HG03064 (cell line): ENCODE results near the gene SFRP5.

Source experiments
- ATAC-seq: cut with Tn5 transposase; IDR thresholded peaks from one replicate; pipeline ENCODE4 v1.9.1; 2021; ENCODE audit warnings: low read depth; ENCODE audit not compliant: unreplicated experiment

SFRP5 gene

DNA sequence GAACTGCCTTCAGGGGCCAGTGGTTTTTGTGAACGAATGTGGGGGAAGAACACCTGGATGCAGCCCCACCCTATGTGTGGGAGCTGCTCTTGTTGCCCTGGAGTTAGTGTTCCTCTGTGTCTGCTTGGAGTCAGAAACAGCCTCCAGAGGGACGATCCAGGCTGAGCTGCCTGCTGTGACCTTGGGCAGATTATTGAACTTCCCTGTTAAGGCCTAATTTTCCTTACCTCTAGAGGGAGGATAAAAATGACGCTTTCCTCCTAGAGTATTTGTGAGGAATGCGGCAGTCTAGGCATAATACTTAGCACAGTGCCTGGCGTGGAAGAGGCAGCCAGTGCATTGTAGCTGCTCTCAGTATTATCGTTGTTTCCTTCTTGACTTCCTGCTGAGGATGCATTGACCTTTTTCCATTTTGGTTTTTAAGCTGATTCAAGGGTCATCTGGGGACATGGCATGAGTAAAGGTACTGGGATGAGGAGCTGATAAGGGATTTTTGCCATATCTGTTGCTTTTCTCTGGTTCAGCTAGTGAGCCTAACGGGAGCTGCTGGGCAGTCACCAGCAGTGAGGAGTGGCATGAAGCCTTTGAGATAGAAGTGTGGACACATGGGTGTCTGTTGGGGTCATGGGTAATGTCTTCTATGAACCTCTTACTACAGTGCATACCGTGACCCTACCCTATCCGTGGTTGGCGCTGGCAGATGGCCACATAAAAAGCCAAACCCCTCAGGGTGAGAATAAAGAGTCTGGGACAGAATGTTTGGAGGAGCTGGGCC, 28.4 kb downstream of the SFRP5 start:
- ATAC-seq, result no peak

DNA sequence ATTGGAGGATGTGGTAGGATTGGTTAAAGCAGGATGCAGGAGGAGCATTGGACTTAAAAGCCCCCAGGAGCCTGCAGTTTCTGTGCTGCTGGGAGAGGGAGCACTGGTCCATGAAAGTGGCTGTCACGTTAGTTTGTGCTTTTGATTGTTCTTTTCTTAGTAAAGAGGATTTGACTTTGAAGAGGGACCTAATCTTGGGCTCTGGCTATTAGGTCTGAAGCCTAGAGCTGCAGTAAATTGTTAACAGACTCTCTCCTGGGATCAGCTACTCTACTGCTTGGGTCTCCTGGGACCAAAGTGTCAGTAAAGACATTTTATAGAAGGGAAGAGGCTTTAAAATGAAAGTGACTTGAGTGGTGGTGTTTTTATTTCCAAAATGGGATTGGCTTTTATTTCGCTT, 31.2 kb downstream of the SFRP5 start:
- no peak for ATAC-seq

DNA sequence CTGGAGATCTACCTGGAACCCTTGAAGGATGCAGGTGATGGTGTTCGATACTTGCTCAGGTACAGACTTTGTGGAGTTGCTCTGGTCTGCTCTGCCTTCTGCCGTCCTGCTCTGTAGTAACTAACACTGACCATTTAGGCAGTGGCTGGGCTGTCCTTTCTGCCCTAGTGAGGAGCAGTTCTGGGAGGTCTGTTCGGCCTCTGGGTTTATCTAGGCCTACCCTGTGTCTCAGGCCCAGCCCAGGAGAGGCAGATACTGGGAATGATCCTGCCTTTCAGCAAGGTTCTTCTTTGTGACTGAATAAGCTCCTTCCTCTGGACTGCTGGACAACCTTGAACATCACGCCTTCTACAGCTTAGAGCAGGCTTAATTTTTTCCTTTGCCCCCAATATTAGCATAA, 33.2 kb downstream of the SFRP5 start:
- no peak for ATAC-seq

DNA sequence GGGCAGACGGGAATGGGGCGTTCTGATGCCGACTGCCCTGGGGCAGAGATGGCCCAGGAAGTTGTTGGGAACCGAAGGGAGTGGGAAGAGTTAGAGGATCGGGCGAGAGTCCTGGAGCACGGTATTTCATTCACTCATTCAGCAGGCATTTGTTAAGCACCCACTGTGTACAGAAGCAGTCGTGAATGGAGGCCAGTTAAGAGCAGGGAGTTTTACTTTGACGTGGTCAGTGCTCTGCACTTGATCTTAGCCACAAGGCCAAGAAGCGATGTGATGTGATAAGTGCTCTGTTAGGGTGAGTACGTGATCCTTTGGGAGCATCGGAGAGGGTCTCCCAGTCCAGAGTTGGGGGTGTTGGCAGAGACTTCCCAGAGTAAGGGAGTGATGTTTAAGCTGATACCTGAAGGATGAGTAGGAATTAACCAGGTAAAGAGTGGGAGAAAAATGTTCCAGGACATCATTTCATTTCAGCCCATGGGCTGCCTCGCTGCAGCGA, 34.0 kb downstream of the SFRP5 start:
- ATAC-seq, result no peak

DNA sequence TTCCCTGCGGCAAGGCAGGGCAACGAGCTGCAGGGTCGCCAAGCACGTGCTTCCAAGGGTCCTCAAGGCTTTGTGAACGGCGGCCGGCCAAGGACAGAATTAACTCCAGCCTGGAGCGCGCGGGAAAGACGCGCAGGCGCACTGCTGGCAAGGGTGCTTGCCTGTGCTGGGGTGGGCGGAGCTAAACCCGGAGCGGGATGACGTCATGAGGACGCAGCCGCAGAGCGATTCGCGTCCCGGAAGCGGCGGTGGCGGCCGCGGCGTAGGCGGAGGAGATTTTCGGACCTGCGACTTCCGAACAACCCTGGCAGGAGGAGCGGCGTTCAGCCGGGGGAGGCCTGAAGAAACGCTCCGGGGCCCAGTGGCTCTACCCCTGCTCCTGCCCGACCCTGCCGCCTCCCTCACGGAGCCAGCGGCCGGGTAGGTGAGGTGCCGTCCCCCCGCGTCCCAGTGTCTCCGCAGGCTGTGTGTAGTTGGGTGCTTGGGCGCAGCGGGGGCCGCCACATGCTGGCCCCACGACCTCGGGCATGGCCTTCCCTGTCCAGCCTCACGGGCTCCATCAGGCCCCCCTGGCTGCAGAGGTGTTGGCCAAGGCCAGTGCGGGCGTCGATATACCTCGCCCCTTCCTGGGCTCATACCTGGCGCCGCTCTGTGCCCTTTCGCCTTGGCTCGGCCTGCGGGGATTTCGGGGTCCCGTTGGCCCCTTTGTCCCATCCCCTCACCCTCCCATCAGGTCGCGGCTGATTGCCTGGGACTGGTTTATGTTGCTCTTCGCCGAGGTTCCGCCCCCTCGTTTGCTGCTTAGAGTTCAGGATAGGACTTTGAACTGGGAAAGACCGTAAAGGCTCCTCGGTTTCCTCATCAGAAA, 34.7 kb downstream of the SFRP5 start, which contains the start of gene ZFYVE27:
Gene ZFYVE27, plus strand, starts transcription at position 227 of the 868 bp plus-strand sequence. CDS start 1,350 bp downstream, outside the sequence.
- ATAC-seq, result peak; percentile 80

DNA sequence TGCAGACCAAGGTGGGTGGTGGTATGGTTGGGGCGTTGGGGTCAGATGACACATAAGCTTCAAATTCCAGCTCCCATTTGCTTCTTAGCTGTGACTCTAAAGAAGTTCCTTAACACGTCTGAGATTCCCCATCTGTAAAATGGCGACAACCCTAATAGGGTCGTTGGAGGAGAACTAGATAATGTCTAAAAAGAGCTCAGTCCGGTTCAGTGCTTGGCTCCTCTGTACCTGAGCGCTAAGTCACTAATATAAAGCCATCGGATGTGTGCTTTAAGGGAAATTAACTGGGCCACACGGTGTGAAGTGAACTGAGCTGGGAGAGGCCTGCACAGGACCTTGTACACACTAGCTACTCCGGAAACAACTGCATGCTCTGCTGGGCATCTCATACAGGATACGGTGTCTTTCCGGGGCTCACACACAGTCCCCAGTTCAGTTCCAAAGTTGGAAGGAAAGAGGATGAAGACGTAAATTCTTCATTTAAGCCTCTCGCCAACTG, 35.3 kb downstream of the SFRP5 start:
- peak; percentile 7 for ATAC-seq

DNA sequence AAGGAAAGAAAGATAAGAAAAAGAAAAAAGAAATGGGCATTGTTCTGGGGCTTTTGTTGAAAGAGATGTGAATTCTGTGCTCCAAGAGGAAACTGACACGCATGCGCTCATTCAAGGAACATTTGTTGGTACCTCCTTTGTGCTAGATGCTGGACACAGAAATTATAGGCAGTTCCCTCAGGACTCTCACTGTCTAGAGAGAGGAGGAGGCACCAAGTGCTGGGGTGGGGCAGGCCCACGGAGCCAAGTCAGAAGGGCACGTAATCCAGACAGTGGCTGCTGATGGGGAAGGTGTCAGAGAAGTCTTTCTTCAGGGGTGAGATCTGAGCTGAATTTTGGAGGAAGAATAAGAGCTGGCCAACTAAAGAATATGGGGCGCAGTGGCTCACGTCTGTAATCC, 37.8 kb downstream of the SFRP5 start:
- ATAC-seq, result no peak

DNA sequence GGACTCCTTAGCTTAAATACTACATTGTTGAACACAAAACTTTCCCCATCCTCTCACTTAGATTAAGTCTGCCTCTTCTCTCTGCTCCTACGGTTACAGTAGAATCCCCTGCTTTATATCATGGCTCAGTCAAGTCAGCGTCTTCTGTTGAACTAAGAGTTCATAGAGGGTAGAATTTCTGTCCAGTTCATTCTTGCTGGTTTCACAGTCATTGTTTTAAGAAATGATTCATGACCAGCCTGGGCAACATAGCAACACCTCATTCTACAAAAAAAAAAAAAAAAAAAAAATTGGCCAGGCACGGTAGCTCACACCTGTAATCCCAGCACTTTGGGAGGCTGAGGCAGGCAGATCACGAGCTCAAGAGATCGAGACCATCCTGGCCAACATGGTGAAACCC, 38.5 kb downstream of the SFRP5 start:
- no peak for ATAC-seq

DNA sequence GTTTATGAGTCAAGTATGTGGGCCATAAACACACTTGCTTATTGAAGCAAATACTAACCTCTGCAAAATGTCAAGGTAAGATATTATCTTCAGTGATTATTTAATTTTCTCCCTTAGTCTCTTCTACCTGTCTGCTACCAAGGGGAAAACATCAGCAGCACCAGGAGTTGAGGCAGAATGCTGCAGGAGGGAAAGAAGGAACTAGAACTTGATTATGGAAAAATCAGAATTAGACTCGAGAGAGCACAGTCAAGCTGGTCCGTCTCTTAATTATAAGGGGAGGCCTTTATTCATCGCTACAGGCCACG, 39.8 kb downstream of the SFRP5 start:
- ATAC-seq, result no peak

DNA sequence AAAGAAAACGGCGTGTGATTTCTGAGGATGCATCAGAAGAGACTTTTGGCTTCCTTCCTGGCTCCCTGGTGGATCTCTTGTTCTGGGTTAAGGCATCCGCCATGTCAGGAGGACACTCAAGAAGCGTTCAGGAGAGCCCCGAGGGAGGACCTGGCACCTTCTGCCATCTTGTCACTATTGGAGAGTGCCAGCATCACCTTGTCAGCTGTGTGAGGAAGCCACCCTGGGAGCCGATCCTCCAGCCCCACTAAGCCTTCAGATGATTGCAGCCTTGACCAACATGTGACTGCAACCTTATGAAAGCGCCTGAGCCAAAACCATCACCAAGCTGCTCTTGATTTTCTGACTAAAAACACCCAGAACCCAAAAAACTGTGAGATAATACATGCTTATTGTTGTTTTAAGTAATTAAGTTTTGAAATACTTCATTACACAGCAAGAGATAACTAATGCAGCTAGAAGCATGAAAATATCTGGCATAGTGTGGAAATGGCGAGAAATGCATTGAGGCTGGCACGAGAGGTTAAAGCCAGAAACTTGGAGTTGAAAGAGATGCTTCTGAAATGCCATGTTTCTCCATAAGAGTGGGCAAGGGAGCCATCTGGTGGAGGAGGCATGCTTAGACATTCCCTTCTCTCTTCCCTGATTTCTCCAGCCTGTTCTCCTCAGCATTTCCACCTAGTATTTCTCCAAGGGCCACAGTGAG, 40.3 kb downstream of the SFRP5 start:
- no peak for ATAC-seq

DNA sequence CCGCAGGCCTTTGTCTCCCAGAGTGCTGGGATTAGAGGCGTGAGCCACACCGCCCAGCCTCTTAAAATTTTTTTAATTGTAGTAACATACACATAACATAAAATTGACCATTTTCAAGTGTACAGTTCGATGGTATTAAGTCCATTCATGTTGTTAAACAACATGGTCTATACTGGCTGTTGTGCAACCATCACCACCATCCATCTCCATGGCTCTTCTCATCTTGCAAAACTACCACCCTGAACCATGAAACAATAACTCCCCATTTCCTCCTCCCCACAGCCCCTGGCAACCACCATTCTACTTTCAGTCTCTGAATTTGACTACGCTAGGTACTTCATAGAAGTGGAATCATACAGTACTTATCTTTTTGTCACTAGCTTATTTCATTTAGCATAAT, 42.8 kb downstream of the SFRP5 start:
- no peak for ATAC-seq

DNA sequence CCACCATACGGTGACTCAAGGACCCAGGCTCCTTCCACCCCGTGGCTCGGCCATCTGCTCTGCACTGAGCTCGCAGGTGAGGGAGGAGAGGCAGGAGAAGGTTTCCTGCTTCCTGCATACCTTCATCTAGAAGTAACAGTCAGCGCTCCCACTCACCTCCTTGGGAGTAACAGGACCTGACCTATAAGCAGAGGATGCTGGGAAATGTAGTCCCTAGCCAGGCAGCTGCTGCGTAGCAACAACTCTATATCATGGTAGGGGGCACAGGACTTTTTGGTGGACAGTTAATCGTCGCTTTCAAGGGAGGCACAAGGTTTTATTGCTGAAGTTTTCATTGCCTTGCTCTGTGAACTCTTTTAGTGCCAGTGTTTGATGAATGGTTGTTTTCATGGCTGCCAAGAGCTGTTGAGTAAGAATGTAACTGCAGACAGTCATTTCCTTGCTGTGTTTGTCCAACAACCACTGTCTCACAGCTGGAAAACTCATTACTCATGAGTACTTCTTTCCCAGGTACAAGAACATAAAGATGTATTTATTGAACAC, 45.1 kb downstream of the SFRP5 start:
- no peak for ATAC-seq

DNA sequence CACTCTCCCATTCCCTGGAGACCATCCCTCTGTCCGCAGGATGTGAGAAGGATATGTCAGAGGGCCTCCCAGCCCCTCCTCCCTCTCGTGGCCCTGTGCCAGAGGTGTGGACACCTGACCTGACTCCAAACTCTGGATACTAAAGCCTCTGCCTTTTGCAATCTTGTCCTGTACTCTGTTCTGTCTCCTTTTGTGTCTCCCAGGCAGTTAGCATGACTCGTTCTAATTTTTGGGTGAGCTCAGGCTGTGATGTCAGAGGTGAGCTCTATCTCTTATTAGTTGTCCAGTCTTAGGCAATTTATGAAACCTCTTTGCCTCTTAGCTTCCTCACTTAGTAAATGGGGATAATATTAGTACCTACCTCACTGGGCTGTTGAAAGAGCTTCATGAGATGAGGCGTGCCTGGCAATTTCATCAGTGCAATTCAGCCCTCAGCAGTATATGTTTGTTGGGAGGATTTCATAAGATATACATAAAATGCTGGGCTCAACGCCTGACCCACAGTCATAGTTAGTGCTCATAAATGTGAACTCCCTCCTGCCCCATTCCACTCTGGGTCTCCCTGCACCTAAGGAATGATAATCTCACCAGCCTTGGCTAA, 47.4 kb downstream of the SFRP5 start:
- ATAC-seq, result no peak

DNA sequence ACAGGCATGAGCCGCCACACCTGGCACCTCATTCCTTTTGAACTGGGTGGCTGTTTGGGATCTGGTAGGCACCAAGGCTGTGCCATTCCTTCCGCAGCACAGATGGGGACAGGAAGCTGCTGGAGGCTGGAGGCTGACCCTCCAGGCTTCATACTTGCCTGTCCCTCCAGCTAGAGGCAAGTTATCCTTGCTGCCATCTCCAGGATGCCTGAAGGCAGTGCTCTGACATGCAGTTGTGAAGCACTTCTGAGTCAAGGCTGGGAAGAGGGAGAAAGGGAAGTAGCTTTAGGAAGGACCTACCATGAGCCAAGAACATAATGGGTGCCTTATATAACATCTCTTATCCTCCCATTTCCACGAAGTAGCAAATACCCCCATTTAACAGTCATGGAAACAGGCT, 48.8 kb downstream of the SFRP5 start:
- no peak for ATAC-seq

DNA sequence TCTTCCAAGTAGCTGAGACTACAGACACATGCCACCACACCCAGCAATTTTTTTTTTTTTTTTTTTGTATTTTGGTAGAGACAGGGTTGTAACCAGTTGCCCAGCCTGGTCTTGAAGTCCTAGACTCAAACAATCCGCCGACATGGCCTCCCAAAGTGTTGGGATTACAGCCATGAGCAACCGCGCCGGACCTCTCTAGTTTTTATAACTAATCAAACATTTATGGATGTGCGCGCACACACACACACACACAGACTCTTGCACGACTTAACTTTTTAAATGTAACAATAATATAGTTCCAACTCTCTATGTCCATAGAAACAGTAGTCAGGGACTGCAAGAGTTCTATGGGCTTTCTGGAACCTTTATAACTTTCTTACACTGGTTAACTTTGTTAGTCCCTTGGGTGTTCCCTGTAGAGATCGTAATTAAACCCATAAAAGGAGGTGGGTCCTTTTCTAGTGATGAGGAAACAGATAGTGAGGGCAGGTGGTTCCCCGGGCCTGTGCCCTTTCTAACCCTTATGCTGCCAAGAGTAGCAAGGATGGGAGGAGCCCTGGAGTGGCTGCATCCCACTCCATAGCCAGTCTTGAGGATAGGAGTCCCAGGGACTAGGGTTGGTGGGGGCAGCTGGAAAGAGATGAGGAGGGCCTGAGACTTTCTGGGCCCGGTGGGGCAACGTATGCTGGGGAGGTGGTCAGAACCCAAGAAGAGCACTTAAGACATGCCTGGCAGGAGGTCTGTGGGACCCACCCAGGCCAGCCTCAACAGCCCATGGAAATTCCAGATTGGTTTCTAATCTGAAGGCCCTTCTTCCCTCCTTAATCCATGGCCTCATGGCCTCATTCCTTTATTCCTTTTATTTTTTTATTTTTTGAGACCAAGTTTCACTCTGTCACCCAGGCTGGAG, 49.7 kb downstream of the SFRP5 start:
- ATAC-seq, result no peak

DNA sequence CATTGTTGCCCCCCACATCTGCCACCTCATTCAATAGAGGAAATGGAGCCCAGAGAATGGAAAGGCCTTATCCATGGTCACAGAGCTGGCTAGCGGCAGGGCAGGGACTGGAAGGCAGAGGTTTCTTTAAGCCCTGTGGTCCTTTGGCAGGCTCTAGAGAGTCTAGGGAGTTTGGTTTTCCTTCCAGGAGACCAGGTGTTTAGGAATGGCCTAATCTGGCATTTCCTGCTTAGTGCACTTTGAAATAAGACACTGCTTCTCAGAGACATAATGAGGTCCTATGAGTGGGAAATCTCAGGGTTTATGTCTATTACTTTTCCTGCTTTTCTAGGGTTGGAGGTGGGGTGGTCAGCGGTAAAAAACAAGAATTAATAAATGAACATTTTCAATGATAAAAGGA, 52.2 kb downstream of the SFRP5 start:
- ATAC-seq, result no peak

DNA sequence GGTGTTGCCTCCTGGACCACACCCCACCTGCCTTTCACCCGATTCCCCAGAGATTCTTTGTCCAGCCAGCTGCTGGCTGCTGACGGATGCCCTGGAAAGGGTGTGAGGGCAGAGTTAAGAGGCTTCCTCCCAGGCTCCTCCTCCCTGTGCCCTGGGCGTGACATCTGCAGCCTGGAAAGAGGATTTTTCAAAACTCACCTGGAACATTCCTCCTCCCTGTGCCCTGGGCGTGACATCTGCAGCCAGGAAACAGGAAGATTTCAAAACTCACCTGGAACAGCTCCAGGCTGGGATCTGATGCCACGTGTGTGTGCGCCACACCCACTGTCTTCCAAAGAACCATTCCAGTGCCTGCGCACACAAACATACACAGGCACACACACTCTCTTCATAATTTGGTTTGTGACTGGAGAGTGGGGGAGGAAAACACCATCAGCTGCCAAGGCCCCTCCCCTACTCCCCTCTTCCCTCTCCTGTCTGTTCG, 53.1 kb downstream of the SFRP5 start:
- no peak for ATAC-seq

DNA sequence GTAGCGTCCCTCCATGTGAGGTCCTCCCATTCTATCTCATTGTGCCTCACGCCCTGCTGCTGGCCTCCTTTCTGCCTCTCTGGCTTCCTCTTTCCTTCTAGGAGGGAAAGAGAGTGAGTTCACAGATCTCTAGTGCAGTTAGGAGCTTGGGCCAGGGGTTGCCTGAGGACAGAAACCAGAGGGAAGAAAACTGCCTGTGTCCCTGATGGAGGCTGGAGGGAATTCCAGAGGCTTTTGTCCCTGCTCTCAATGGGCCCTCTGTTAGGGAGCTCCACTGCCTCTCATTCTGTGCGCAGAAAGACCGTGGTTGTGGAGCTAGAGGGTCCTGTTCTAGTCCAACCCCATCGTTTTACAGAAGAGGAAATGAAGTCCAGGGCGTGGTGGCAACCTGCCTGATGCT, 53.6 kb downstream of the SFRP5 start:
- no peak for ATAC-seq

DNA sequence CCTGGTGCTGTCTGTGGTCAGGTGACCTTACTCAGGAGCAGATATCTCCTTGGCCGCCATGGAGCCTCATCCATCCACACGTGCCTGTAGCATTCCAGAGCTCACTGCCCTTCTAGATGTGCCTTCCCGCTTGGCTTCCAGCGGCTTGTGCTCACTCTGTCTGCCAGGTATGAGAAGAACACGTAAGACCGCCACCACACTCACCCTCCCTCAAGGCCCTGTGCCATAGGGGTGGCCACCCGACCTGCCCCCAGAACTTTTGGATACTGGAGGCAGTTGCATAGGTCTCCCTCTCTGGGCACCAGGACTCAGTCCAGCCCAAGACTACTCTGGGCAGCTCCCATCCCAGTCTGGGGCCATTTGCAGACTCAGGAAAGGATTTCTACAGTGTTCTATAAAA, 54.2 kb downstream of the SFRP5 start:
- ATAC-seq, result no peak
